ENCODE measurements around the gene RGP1. TPM values are rescaled to one million over a fixed set of nuclear protein-coding genes. Genes with fewer than 3 reads are reported as not detected.

The RGP1 gene
- total and polyA plus RNA-seq, 4 donors, result 11.0 to 32.4 (median 21.5) TPM

DNA sequence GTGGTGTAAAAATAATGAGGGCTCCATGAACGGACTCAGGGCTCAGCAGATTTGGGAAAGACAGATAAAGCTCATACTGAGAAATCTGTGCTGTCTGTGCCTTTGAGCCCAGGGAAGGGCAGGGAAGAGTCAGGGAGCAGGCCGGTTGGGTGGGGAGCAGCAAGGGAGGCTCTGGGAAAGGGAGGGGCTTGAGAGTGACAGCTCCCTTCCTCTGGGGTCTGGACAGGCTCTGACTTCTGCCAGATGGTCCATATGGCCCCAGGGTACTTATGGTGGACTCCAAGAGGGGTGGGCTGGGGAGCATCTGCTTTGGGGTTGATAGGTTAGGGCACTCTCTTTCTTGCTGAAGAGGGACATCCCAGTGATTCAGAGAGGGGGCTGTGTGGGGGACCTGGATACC, 44.4 kb downstream of the RGP1 start:
- DNase-seq, result no peak
- Histone ChIP-seq H3K27me3 (ENCODE audit: control insufficient read depth in 1 of 2, insufficient read depth in 2 of 2, low read length in 1 of 2) (no peaks in the 10 kb centered on the region), H3K9me3 (ENCODE audit: control insufficient read depth, low read length) (no peaks in the 10 kb centered on the region), H3K4me1 (ENCODE audit: control insufficient read depth in 1 of 2, insufficient read depth in 2 of 2, low read length in 2 of 2) (no peaks in the 10 kb centered on the region), H3K27ac (ENCODE audit: low read depth in 1 of 2, low read length in 2 of 2) (no peak overlapping the region), H3K4me3 (ENCODE audit: low read length in 2 of 2) (no peak overlapping the region), H3K36me3 (ENCODE audit: control insufficient read depth in 1 of 2, insufficient read depth in 2 of 2, low read length in 1 of 2) (no peaks in the 10 kb centered on the region)
- no peak for ATAC-seq (ENCODE audit: low FRiP score)
- intact Hi-C loops (cut with DNase I), result loop anchor here (5.0 to 10.0 kb wide), 3 partner anchors 34 to 231 kb away; partner anchors contain the start of genes FAM221B (in 1 of the 2) and TMEM8B (in 1 of the 2)
- WGBS, 2 donors, result 14 to 29% methylated on average over 2 of the region's 2 CpGs

DNA sequence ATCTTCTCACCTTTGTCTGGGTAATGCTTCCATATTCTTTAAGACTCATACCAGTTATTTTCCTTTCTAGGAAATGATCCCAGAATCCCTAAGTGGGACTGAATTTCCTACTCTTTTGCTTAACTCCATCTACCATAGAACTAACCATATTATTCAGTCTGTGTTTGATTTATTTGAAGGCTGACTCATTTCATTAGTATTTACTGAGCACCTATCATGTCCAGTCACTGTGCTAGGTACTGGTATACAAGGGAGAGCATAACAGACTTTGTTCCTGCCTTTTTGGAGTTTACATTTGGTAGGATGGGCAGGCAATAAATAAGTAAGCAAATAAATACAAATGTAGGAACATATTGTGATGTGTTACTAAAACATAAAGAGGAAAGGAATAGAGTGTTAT, 46.6 kb downstream of the RGP1 start:
- no peak overlapping the region for H3K27ac ChIP-seq (ENCODE audit: low read depth in 1 of 2, low read length in 2 of 2)
- no peaks in the 10 kb centered on the region for H3K9me3 ChIP-seq (ENCODE audit: control insufficient read depth, low read length)
- no peaks in the 10 kb centered on the region for H3K4me1 ChIP-seq (ENCODE audit: control insufficient read depth in 1 of 2, insufficient read depth in 2 of 2, low read length in 2 of 2)
- ATAC-seq (ENCODE audit: low FRiP score) (no peak), DNase-seq (no peak)
- no peak overlapping the region for H3K4me3 ChIP-seq (ENCODE audit: low read length in 2 of 2)
- no peaks in the 10 kb centered on the region for H3K27me3 ChIP-seq (ENCODE audit: control insufficient read depth in 1 of 2, insufficient read depth in 2 of 2, low read length in 1 of 2)
- peaks cover 0 to 6% of the 10 kb centered on the region in 2 donors for H3K36me3 ChIP-seq (ENCODE audit: control insufficient read depth in 1 of 2, insufficient read depth in 2 of 2, low read length in 1 of 2)
- intact Hi-C loops (cut with DNase I), result loop anchor here in 1 of 2 donors (10.0 kb wide), 1 partner anchor 229 kb away; no protein-coding TSS in a partner anchor

DNA sequence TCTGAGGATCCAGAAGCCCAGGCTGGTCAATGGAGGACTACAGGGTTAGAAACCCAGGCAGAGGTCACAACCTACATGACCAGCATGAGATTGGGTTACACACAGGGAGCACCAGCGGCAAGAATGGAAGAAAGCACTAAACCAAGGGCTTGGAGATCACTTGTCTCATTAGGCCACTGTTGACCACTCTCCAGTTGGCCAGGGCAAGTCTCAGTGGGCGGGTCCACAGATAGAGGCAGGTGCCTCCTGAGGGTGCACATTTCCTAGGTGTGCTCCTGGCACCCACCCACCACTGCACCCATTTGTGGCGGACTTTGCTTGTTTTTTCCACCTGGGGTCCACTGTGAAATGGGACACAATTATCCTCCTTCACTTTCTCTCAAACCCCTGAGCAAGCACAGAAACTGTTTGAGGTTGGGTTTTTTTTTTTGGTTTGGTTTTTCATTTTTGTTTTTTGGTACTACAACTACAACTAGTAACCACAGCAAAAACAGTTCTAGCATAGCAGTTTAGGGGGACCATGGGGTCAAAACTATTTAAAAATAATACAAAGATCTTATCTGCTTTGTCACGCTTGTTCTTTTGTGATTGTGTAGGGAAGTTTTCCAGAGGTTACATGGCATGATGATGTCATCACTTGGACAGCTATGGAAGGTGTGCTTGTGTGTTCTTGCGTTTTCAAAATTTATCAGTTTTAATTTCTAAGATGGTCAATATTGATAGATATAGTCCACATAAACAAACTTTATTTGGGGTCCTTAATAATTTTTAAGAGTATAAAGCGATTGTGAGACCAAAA, 48.4 kb downstream of the RGP1 start:
- H3K9me3 ChIP-seq (ENCODE audit: control insufficient read depth, low read length), result no peaks in the 10 kb centered on the region

DNA sequence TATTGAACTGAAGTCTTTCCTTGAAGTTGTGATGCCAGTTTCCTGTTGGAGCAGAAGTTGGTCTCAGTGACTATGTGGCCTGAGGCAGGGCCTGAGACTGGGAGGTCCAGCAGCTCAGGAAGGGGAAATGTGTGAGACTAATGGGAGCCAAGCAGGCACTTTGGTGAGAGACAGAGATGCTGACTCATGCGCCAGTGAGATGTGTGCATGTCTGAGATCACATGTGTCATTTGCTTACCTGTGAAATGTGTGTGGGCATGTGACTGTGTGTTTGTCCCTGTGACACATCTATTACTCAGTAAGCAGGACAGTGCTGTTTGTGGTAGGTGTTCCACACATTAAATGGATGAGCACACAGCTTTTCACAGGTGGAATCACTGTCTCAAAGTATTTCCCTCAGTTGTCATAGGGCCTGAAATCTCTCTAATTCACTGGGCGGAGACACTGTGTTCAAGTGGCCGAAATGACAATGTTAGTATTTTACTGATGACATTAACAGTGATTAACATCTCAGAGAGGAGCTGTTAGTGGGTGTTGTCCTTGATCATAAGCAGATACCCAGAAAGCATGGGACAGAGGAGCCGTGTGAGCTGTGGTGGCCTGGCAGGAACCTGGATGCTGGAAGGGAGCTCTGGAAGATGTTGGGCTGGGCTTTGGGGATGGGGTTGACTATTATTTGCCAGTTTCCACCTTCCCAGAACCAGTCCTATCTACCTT, 49.7 kb downstream of the RGP1 start:
- peak overlapping the region in 1 of 2 donors; percentile 30 for H3K27ac ChIP-seq (ENCODE audit: low read depth in 1 of 2, low read length in 2 of 2)
- 86 to 90% methylated on average over 4 of the region's 4 CpGs for WGBS, 2 donors
- H3K4me1 ChIP-seq (ENCODE audit: control insufficient read depth in 1 of 2, insufficient read depth in 2 of 2, low read length in 2 of 2), result no peaks in the 10 kb centered on the region
- intact Hi-C loops (cut with DNase I), result loop anchor here in 1 of 2 donors (10.0 kb wide), 1 partner anchor 226 kb away; no protein-coding TSS in a partner anchor
- ATAC-seq (ENCODE audit: low FRiP score) (no peak), DNase-seq (no peak)
- H3K4me3 ChIP-seq (ENCODE audit: low read length in 2 of 2), result no peak overlapping the region
- peaks cover 2 to 7% of the 10 kb centered on the region in 2 donors for H3K36me3 ChIP-seq (ENCODE audit: control insufficient read depth in 1 of 2, insufficient read depth in 2 of 2, low read length in 1 of 2)
- H3K9me3 ChIP-seq (ENCODE audit: control insufficient read depth, low read length), result no peaks in the 10 kb centered on the region
- no peaks in the 10 kb centered on the region for H3K27me3 ChIP-seq (ENCODE audit: control insufficient read depth in 1 of 2, insufficient read depth in 2 of 2, low read length in 1 of 2)

More for the DNA sequence above, 48.4 kb downstream of the RGP1 start:
- intact Hi-C loops (cut with DNase I), result loop anchor here in 1 of 2 donors (10.0 kb wide), 1 partner anchor 227 kb away; no protein-coding TSS in a partner anchor
- peaks cover 1 to 7% of the 10 kb centered on the region in 2 donors for H3K36me3 ChIP-seq (ENCODE audit: control insufficient read depth in 1 of 2, insufficient read depth in 2 of 2, low read length in 1 of 2)
- H3K27ac ChIP-seq (ENCODE audit: low read depth in 1 of 2, low read length in 2 of 2), result no peak overlapping the region
- DNase-seq (no peak), ATAC-seq (ENCODE audit: low FRiP score) (no peak)
- WGBS, 2 donors, result 64 to 68% methylated on average over 6 of the region's 6 CpGs
- H3K4me3 ChIP-seq (ENCODE audit: low read length in 2 of 2), result no peak overlapping the region
- H3K27me3 ChIP-seq (ENCODE audit: control insufficient read depth in 1 of 2, insufficient read depth in 2 of 2, low read length in 1 of 2), result no peaks in the 10 kb centered on the region
- H3K4me1 ChIP-seq (ENCODE audit: control insufficient read depth in 1 of 2, insufficient read depth in 2 of 2, low read length in 2 of 2), result no peaks in the 10 kb centered on the region

DNA sequence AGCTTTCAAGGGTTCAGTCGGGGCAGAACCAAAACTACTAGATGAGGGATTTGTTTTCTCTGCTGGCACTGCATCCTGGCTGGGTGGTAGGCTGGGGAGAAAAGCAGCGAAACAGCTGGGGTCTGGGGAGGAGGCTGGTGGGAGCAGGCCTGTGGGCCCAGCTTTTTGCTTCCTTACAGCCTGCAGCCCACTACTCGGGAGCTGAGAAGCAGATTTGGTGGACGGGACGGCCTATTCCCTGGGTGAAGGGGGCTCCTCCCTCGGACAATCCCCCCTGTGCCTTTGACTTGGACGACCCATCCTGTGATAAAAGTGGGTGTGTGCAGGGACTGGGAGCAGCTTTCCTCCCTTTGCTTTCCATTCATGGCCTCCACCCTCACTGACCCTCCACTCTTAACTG, 51.4 kb downstream of the RGP1 start:
- intact Hi-C loops (cut with DNase I), result no loop called here
- 85 to 88% methylated on average over 7 of the region's 7 CpGs for WGBS, 2 donors
- no peak for DNase-seq

DNA sequence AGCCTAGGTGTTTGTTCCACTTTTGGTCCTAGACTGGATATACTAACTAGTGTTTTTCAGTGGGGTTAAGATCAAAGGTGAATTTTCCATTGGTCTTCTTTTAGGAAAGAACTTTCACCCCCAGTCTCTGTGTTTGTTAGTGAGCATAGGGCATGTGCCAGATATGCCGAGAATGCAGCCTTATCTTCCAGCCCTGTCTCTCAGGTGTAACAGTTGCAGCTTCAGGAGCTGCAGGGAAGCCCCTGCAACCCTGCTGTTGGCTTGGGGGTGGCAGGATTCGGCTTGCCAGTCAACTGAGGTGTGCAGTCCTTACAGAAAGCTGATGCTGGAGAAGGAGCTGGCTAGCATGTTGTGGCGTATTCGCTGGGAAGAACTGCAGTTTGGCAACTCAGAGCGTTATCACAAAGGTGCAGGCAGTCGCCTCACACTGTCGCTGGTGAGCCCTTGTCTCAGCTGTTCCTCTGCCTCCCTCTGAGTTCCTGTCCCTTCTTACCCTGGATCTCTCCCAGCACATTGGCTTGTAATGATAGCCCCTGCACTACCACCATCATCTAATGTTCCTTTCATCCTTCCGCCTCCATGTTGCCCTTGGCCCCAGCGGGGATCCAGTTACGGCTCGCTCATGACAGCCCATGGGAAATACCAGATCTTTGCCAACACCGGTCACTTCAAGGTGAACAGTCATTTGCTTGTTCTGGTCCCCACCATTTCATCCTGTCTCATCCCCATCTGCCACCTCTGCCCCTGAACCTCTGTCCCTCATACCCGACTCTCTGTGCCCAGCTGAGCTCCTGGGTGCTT, 52.4 kb downstream of the RGP1 start:
- Histone ChIP-seq H3K36me3 (ENCODE audit: control insufficient read depth in 1 of 2, insufficient read depth in 2 of 2, low read length in 1 of 2) (peaks cover 2 to 10% of the 10 kb centered on the region in 2 donors), H3K9me3 (ENCODE audit: control insufficient read depth, low read length) (no peaks in the 10 kb centered on the region), H3K27ac (ENCODE audit: low read depth in 1 of 2, low read length in 2 of 2) (no peak overlapping the region), H3K4me1 (ENCODE audit: control insufficient read depth in 1 of 2, insufficient read depth in 2 of 2, low read length in 2 of 2) (no peaks in the 10 kb centered on the region), H3K4me3 (ENCODE audit: low read length in 2 of 2) (no peak overlapping the region), H3K27me3 (ENCODE audit: control insufficient read depth in 1 of 2, insufficient read depth in 2 of 2, low read length in 1 of 2) (no peaks in the 10 kb centered on the region)
- intact Hi-C loops (cut with DNase I), result no loop called here
- DNase-seq (no peak), ATAC-seq (ENCODE audit: low FRiP score) (no peak)
- 90 to 92% methylated on average over 13 of the region's 13 CpGs for WGBS, 2 donors

More for the DNA sequence above, 51.4 kb downstream of the RGP1 start:
- Histone ChIP-seq H3K27ac (ENCODE audit: low read depth in 1 of 2, low read length in 2 of 2) (no peak overlapping the region), H3K4me3 (ENCODE audit: low read length in 2 of 2) (no peak overlapping the region), H3K4me1 (ENCODE audit: control insufficient read depth in 1 of 2, insufficient read depth in 2 of 2, low read length in 2 of 2) (no peaks in the 10 kb centered on the region), H3K9me3 (ENCODE audit: control insufficient read depth, low read length) (no peaks in the 10 kb centered on the region), H3K27me3 (ENCODE audit: control insufficient read depth in 1 of 2, insufficient read depth in 2 of 2, low read length in 1 of 2) (no peaks in the 10 kb centered on the region), H3K36me3 (ENCODE audit: control insufficient read depth in 1 of 2, insufficient read depth in 2 of 2, low read length in 1 of 2) (peaks cover 2 to 7% of the 10 kb centered on the region in 2 donors)
- no peak for ATAC-seq (ENCODE audit: low FRiP score)

DNA sequence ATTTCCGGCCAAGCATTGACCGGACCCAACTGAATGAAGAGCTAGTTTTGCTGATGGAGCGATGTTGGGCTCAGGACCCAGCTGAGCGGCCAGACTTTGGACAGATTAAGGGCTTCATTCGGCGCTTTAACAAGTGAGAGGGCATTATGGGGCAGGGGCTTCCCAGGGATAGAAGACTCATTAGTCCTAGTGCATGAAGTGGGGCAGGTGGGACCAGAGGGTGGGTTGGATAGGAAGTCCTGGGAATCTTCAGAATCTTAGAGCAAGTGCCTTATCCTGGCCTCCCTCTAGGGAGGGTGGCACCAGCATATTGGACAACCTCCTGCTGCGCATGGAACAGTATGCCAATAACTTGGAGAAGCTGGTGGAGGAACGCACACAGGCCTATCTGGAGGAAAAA, 57.0 kb downstream of the RGP1 start:
- WGBS, 2 donors, result 95 to 98% methylated on average over 8 of the region's 8 CpGs
- no peak for DNase-seq
- H3K4me1 ChIP-seq (ENCODE audit: control insufficient read depth in 1 of 2, insufficient read depth in 2 of 2, low read length in 2 of 2), result no peaks in the 10 kb centered on the region
- intact Hi-C loops (cut with DNase I), result no loop called here
- H3K27ac ChIP-seq (ENCODE audit: low read depth in 1 of 2, low read length in 2 of 2), result no peak overlapping the region
- no peaks in the 10 kb centered on the region for H3K27me3 ChIP-seq (ENCODE audit: control insufficient read depth in 1 of 2, insufficient read depth in 2 of 2, low read length in 1 of 2)
- H3K36me3 ChIP-seq (ENCODE audit: control insufficient read depth in 1 of 2, insufficient read depth in 2 of 2, low read length in 1 of 2), result peaks cover 2 to 3% of the 10 kb centered on the region in 2 donors
- no peak for ATAC-seq (ENCODE audit: low FRiP score)
- H3K9me3 ChIP-seq (ENCODE audit: control insufficient read depth, low read length), result no peaks in the 10 kb centered on the region
- no peak overlapping the region for H3K4me3 ChIP-seq (ENCODE audit: low read length in 2 of 2)

Measured in aorta (tissue), 5 donors.